Activated CD4-positive, alpha-beta memory T cell treated with anti-CD3 and anti-CD28 coated beads for 36 hours (primary cell): ENCODE measurements around the gene UBE3D. TPM values are rescaled to one million over a fixed set of nuclear protein-coding genes. Genes with fewer than 3 reads are reported as not detected.

Source experiments
- CTCF ChIA-PET: fragments of 350-600 bp; sonication (Branson Sonifier 250); formaldehyde crosslinking; loops from one replicate; lab custom pipeline; 2021; ENCODE audit warnings: antibody characterized with exemption, inconsistent platforms; lab: Charles Lee
- POLR2A ChIA-PET: fragments of 350-600 bp; sonication (Branson Sonifier 250); formaldehyde crosslinking; loops from one replicate; lab custom pipeline; 2021; ENCODE audit warnings: antibody characterized with exemption; lab: Charles Lee
- DNase-seq: peaks from one replicate; pipeline ENCODE4 v3.0.0-alpha.2; 2020
- H3K27ac Mint-ChIP-seq: one replicate; pipeline ENCODE4 v1.8.0; 2021; ENCODE audit warnings: mixed read lengths
- H3K27me3 Mint-ChIP-seq: one replicate; pipeline ENCODE4 v1.8.0; 2021; ENCODE audit warnings: mixed read lengths
- H3K36me3 Mint-ChIP-seq: one replicate; pipeline ENCODE4 v1.8.0; 2021; ENCODE audit warnings: mixed read lengths
- H3K4me1 Mint-ChIP-seq: one replicate; pipeline ENCODE4 v1.8.0; 2021; ENCODE audit warnings: low read depth, mixed read lengths
- H3K4me3 Mint-ChIP-seq: one replicate; pipeline ENCODE4 v1.8.0; 2021; ENCODE audit warnings: mild to moderate bottlenecking, mixed read lengths
- H3K9me3 Mint-ChIP-seq: one replicate; pipeline ENCODE4 v1.8.0; 2021; ENCODE audit warnings: mixed read lengths
- intact Hi-C: fragments of 100-400 bp; cut with micrococcal nuclease; formaldehyde crosslinking; loops from one replicate; pipeline ENCODE4 v1.15.1; 2023
- total RNA-seq, 2 experiments: library from RNA; stranded (reverse); gene quantifications; one replicate each; pipeline ENCODE4 v1.2.3, GENCODE V29; 2021

The UBE3D gene
- total RNA-seq, 2 experiments from 2014 or later = 5.2 to 6.3 TPM

- no peak for DNase-seq
- H3K36me3 Mint-ChIP-seq = peaks cover 17% of the 10 kb centered on the region
- intact Hi-C loops = no loop called here
- H3K4me3 Mint-ChIP-seq = no peak overlapping the region
- H3K27me3 Mint-ChIP-seq = no peaks in the 10 kb centered on the region
- no peaks in the 10 kb centered on the region for H3K4me1 Mint-ChIP-seq
- H3K27ac Mint-ChIP-seq = no peak overlapping the region
- CTCF ChIA-PET = interaction anchor here (1.0 kb wide), 1 partner anchor 13 kb away, joined by 3 read pairs; no protein-coding TSS in a partner anchor
- POLR2A ChIA-PET = no interaction called here
- no peaks in the 10 kb centered on the region for H3K9me3 Mint-ChIP-seq
Measured at GRCh38 chr6:82995066-82995465, 70.6 kb downstream of the UBE3D start.

GRCh38 chr6:82989736-82990290 is 75.8 kb downstream of the UBE3D start:
- Mint-ChIP-seq H3K4me3 (no peak overlapping the region), H3K36me3 (peaks cover 13% of the 10 kb centered on the region), H3K4me1 (no peaks in the 10 kb centered on the region), H3K27me3 (no peaks in the 10 kb centered on the region), H3K9me3 (no peaks in the 10 kb centered on the region), H3K27ac (no peak overlapping the region)
- ChIA-PET CTCF (no interaction called here), POLR2A (no interaction called here)
- intact Hi-C loops = no loop called here
- no peak for DNase-seq

GRCh38 chr6:82988930-82989351 is 76.7 kb downstream of the UBE3D start:
- H3K9me3 Mint-ChIP-seq = no peaks in the 10 kb centered on the region
- ChIA-PET POLR2A (no interaction called here), CTCF (no interaction called here)
- H3K4me3 Mint-ChIP-seq = no peak overlapping the region
- DNase-seq = no peak
- H3K27ac Mint-ChIP-seq = no peak overlapping the region
- intact Hi-C loops = no loop called here
- peaks cover 8% of the 10 kb centered on the region for H3K36me3 Mint-ChIP-seq
- no peaks in the 10 kb centered on the region for H3K4me1 Mint-ChIP-seq
- no peaks in the 10 kb centered on the region for H3K27me3 Mint-ChIP-seq

- H3K9me3 Mint-ChIP-seq = no peaks in the 10 kb centered on the region
- no peak for DNase-seq
- H3K27ac Mint-ChIP-seq = no peak overlapping the region
- H3K4me3 Mint-ChIP-seq = no peak overlapping the region
- ChIA-PET CTCF (no interaction called here), POLR2A (no interaction called here)
- no peaks in the 10 kb centered on the region for H3K27me3 Mint-ChIP-seq
- intact Hi-C loops = no loop called here
- peaks cover 2% of the 10 kb centered on the region for H3K36me3 Mint-ChIP-seq
- no peaks in the 10 kb centered on the region for H3K4me1 Mint-ChIP-seq
Measured at GRCh38 chr6:82987951-82988350, 77.7 kb downstream of the UBE3D start.

DNA sequence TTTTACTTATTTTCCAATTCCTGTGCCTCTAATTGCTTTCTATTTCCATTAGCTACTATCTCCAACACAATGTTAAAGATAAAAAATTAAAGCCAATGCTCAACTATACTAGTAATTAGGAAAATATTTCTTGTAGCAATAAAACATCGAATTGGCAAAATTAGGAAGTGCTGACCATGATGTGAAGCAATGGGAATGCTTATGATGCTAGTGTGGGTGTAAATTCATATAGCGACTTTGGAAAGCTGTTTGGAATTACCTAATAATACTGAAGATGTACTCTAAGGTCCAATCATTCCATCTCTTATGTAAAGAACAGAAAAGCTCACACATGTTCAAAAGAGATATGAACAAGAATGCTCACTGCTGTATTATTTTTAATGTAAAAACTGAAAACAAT is 78.2 kb downstream of the UBE3D start:
- ChIA-PET POLR2A (no interaction called here), CTCF (no interaction called here)
- H3K4me3 Mint-ChIP-seq = no peak overlapping the region
- DNase-seq = no peak
- intact Hi-C loops = no loop called here
- no peaks in the 10 kb centered on the region for H3K27me3 Mint-ChIP-seq
- H3K4me1 Mint-ChIP-seq = no peaks in the 10 kb centered on the region
- H3K9me3 Mint-ChIP-seq = no peaks in the 10 kb centered on the region
- H3K27ac Mint-ChIP-seq = no peak overlapping the region
- no peaks in the 10 kb centered on the region for H3K36me3 Mint-ChIP-seq

- ChIA-PET CTCF (no interaction called here), POLR2A (no interaction called here)
- no peak for DNase-seq
- no peaks in the 10 kb centered on the region for H3K9me3 Mint-ChIP-seq
- H3K4me1 Mint-ChIP-seq = no peaks in the 10 kb centered on the region
- no peaks in the 10 kb centered on the region for H3K36me3 Mint-ChIP-seq
- H3K4me3 Mint-ChIP-seq = no peak overlapping the region
- intact Hi-C loops = no loop called here
- no peaks in the 10 kb centered on the region for H3K27me3 Mint-ChIP-seq
- no peak overlapping the region for H3K27ac Mint-ChIP-seq
Measured at GRCh38 chr6:82984720-82985119, 80.9 kb downstream of the UBE3D start.

GRCh38 chr6:82980086-82980485 is 85.6 kb downstream of the UBE3D start:
- H3K27ac Mint-ChIP-seq = no peak overlapping the region
- no peak for DNase-seq
- H3K4me1 Mint-ChIP-seq = no peaks in the 10 kb centered on the region
- H3K9me3 Mint-ChIP-seq = no peaks in the 10 kb centered on the region
- CTCF ChIA-PET = no interaction called here
- POLR2A ChIA-PET = no interaction called here
- intact Hi-C loops = no loop called here
- no peaks in the 10 kb centered on the region for H3K36me3 Mint-ChIP-seq
- H3K27me3 Mint-ChIP-seq = no peaks in the 10 kb centered on the region
- no peak overlapping the region for H3K4me3 Mint-ChIP-seq

DNA sequence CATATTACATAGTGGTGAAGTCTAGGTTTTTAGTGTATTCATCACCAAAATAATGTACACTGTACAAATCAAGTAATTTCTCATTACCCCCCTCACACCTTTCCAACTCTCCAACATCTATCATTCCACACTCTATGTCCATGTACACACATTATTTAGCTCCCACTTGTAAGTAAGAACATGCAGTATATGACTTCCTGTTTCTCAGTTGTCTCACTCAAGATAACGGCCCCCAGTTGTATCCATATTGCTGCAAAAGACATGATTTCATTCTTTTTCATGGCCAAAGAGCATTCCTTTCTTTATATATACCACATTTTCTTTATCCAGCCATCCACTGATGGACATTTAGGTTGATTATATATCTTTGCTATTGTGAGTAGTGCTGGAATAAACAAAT is 86.0 kb downstream of the UBE3D start:
- no peak overlapping the region for H3K4me3 Mint-ChIP-seq
- DNase-seq = no peak
- no peaks in the 10 kb centered on the region for H3K36me3 Mint-ChIP-seq
- ChIA-PET CTCF (no interaction called here), POLR2A (no interaction called here)
- intact Hi-C loops = no loop called here
- no peaks in the 10 kb centered on the region for H3K9me3 Mint-ChIP-seq
- no peak overlapping the region for H3K27ac Mint-ChIP-seq
- H3K4me1 Mint-ChIP-seq = no peaks in the 10 kb centered on the region
- no peaks in the 10 kb centered on the region for H3K27me3 Mint-ChIP-seq

- CTCF ChIA-PET = no interaction called here
- POLR2A ChIA-PET = no interaction called here
- Mint-ChIP-seq H3K27me3 (no peaks in the 10 kb centered on the region), H3K4me3 (no peak overlapping the region), H3K4me1 (no peaks in the 10 kb centered on the region), H3K27ac (no peak overlapping the region), H3K9me3 (no peaks in the 10 kb centered on the region), H3K36me3 (no peaks in the 10 kb centered on the region)
- intact Hi-C loops = no loop called here
- no peak for DNase-seq
Measured at GRCh38 chr6:82978362-82978945, 87.2 kb downstream of the UBE3D start.

DNA sequence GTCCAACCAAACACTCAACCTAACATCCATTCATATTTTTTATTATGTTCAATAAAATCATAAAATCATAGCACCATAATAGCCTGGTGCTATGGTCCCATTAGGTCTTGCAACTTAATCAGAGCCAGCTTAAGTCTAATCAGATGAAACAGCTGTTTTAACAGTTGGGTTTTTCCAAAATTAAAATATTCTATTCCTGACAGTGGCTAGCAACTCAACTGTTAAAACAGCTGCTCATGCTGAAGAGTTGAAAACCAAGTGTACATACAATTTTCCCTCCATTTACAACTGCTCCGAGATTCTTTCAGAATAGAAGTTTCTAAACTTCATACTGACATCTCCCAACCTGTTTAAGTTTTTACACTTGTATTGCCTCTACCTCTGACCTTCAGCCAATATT is 89.5 kb downstream of the UBE3D start:
- intact Hi-C loops = no loop called here

DNA sequence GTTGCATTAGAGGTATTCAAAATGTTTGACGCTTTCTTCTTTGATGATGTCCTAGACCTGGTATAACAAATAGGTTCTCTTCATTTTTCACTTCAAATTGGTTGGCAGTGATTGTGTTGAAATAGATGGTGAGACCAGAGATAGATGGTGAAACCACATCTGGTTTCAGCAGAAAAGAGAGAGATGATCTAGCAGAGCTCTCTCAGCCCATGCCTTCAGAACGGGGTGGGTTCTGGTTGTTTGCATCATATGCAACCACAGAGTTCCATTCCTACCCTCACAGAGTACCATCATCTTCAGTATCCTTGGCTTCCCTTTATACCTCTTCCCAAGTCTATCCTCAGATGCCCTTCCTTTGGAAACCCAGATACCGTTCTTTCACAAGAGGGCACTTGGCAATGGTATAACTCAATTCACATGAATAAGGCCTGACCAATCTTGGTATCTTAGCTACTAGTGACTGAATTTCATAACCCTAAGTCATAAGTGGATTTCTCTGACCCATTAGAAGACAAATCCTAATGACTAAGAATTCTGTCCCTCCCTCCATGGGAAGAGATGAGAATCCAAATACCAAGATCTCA is 93.7 kb downstream of the UBE3D start:
- H3K9me3 Mint-ChIP-seq = no peaks in the 10 kb centered on the region
- H3K36me3 Mint-ChIP-seq = peaks cover 4% of the 10 kb centered on the region
- H3K4me1 Mint-ChIP-seq = no peaks in the 10 kb centered on the region
- no peak for DNase-seq
- POLR2A ChIA-PET = no interaction called here
- CTCF ChIA-PET = no interaction called here
- intact Hi-C loops = no loop called here
- no peak overlapping the region for H3K4me3 Mint-ChIP-seq
- H3K27ac Mint-ChIP-seq = no peak overlapping the region
- H3K27me3 Mint-ChIP-seq = no peaks in the 10 kb centered on the region

More for the DNA sequence above, 89.5 kb downstream of the UBE3D start:
- Mint-ChIP-seq H3K4me3 (no peak overlapping the region), H3K36me3 (peaks cover 2% of the 10 kb centered on the region), H3K4me1 (no peaks in the 10 kb centered on the region), H3K9me3 (no peaks in the 10 kb centered on the region), H3K27me3 (no peaks in the 10 kb centered on the region), H3K27ac (no peak overlapping the region)
- no peak for DNase-seq
- CTCF ChIA-PET = no interaction called here
- POLR2A ChIA-PET = no interaction called here

DNA sequence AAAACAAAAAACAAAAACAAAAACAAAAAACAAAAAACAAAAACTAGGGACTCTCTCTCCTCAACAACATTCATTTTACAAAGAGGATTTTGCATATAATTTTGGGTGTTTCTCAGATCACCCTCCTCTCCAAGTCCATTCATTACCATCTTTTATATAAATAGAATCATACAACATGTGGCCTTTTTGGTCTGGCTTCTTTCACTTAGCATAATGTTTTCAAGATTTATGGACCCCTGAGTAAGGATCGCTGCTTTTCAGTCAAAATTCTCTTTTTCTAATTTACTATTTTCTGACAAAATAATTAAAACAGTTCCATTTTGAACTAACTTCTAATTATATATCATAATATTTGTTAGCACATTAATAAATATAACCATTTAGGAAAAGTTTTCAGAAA is 94.8 kb downstream of the UBE3D start:
- no peak for DNase-seq
- no peaks in the 10 kb centered on the region for H3K4me1 Mint-ChIP-seq
- POLR2A ChIA-PET = no interaction called here
- CTCF ChIA-PET = no interaction called here
- no peak overlapping the region for H3K4me3 Mint-ChIP-seq
- H3K27ac Mint-ChIP-seq = no peak overlapping the region
- no peaks in the 10 kb centered on the region for H3K9me3 Mint-ChIP-seq
- peaks cover 8% of the 10 kb centered on the region for H3K36me3 Mint-ChIP-seq
- intact Hi-C loops = no loop called here
- H3K27me3 Mint-ChIP-seq = no peaks in the 10 kb centered on the region

- ChIA-PET POLR2A (no interaction called here), CTCF (no interaction called here)
- no peaks in the 10 kb centered on the region for H3K27me3 Mint-ChIP-seq
- no peaks in the 10 kb centered on the region for H3K9me3 Mint-ChIP-seq
- no peak overlapping the region for H3K27ac Mint-ChIP-seq
- no peak for DNase-seq
- no peak overlapping the region for H3K4me3 Mint-ChIP-seq
- intact Hi-C loops = no loop called here
- no peaks in the 10 kb centered on the region for H3K4me1 Mint-ChIP-seq
- H3K36me3 Mint-ChIP-seq = peaks cover 8% of the 10 kb centered on the region
Measured at GRCh38 chr6:82968708-82969107, 96.9 kb downstream of the UBE3D start.
